CD4-positive, alpha-beta T cell treated with Interleukin-15 for 1 hour (primary cell): Measurements from ENCODE around the gene ADIPOQ.
"Not testable (repeated sequence)": the region's sequence is repeated elsewhere in the genome, so short reads cannot be mapped to it uniquely, and the experiment has no call there.

Source experiments
- DNase-seq: peaks from one replicate; pipeline ENCODE4 v3.0.0-alpha.2; 2020

The ADIPOQ gene

GRCh38 chr3:186826976-186827857 lies 15.3 kb upstream of the ADIPOQ start:
- peak; percentile 89 for DNase-seq

- DNase-seq, result no peak
Measured at GRCh38 chr3:186828340-186828739, 14.2 kb upstream of the ADIPOQ start.

- no peak for DNase-seq
Measured at GRCh38 chr3:186831798-186832197, 10.7 kb upstream of the ADIPOQ start.

DNA sequence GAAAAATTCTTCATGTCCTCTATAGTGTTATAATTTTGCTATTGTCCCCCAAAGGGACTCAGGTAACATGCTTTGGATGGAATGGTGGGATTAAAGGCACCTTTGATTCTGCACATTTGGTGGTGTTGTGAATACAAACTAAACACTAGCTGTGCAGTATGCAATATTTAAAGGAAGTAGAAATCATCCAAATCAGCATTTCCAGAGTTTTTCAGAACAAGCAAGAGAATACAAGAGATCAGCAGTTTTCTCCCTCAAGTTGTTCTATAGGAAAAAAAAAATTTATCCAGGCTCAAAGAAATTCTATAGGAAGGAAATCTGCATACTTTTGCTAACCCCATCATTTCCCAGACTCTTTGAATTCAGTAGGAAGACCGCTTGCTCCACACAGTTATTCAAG lies 10.2 kb upstream of the ADIPOQ start:
- DNase-seq, result no peak

DNA sequence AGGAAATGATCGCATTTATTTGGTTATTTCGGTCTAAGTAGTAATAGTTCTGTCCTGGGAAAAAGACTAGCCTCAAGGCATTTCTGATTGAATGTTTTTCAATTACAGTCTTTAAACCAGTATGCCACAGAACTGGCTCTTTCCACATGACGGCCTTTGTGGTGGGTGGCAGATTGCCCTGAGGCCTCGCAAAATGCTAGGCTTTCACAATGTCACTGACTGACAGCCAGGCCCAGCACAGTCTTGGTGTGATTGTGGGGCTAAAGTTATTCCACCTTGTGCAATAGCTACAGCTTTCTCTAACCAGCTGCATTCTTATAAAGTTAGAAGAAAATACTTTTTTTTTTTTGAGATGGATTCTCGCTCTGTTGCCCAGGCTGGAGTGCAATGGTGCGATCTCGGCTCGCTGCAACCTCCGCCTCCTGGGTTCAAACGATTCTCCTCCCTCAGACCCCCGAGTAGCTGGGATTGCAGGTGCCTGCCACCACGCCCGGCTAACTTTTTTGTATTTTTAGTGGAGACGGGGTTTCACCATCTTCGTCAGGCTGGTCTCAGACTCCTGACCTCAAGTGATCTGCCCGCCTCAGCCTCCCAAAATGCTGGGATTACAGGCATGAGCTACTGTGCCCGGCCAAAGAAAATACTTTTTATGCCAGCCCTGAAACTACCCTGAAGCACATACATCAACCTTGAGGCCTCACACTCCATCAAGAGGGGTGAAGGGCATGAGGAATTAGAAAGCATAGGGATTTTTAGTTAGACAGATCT lies 2.5 kb upstream of the ADIPOQ start:
- no peak for DNase-seq

DNA sequence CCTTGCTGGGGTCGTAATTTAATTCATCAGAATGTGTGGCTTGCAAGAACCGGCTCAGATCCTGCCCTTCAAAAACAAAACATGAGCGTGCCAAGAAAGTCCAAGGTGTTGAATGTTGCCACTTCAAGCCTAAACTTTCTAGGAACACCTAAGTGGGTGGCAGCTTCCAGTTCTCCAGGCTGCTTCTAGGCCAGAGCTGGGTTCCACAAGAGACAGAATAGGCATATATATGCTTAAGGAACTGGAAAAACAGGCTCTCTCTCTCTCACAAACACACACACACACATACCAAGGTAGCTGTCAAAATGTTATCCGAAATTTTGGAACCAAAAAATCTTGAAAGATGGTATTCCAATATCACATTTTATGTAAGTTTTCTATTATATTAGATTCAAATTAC lies 890 bp upstream of the ADIPOQ start:
- DNase-seq, result no peak

- no peak for DNase-seq
Measured at GRCh38 chr3:186843039-186843432, 526 bp downstream of the ADIPOQ start.

DNA sequence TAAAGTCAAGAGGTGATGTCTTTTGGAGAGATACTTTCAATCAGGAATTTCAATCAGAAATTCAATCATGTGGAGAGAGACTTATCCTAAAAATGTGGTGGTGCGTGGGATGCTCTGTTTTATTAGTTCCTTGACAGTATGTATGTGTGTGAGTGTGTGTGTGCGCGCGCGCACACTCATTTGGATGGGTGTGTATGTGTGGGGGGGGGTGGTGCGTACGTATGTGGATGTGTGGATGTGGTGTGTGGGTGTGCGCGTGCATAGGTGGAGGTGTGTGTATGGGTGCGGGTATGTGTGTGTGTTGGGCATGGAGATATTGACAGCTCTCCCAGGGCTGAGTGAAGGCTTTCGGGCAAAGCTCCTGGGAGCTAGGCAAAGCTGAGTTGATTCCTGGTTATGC lies 2.4 kb downstream of the ADIPOQ start:
- no peak for DNase-seq

- no peak for DNase-seq
Measured at GRCh38 chr3:186845756-186846155, 3.2 kb downstream of the ADIPOQ start.

DNA sequence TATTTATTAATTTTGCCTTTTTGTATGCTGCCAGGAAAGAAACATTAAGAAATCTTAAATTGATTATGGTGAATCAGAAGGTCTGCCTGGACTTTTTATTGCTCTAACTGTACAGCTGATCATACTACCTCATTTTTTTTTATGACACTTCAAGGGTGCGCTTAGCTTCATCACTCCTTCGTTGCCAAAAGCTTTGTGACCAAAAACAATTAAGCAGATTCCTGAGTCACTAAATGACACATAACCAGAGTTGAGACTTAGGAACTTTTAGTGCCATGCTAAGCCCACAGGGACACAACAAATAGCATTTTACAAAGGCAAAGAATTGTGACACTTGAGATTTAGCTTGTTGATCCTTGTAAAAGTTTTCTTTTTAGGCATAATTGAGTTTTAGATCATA lies 4.9 kb downstream of the ADIPOQ start:
- DNase-seq, result no peak

GRCh38 chr3:186849374-186849975 lies 7.0 kb downstream of the ADIPOQ start:
- no peak for DNase-seq

- DNase-seq, result not testable (repeated sequence)
Measured at GRCh38 chr3:186851835-186852234, 9.3 kb downstream of the ADIPOQ start.

DNA sequence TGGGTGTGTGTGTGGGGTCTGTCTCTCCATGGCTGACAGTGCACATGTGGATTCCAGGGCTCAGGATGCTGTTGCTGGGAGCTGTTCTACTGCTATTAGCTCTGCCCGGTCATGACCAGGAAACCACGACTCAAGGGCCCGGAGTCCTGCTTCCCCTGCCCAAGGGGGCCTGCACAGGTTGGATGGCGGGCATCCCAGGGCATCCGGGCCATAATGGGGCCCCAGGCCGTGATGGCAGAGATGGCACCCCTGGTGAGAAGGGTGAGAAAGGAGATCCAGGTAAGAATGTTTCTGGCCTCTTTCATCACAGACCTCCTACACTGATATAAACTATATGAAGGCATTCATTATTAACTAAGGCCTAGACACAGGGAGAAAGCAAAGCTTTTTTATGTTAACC lies 10.5 kb downstream of the ADIPOQ start:
- DNase-seq, result no peak

DNA sequence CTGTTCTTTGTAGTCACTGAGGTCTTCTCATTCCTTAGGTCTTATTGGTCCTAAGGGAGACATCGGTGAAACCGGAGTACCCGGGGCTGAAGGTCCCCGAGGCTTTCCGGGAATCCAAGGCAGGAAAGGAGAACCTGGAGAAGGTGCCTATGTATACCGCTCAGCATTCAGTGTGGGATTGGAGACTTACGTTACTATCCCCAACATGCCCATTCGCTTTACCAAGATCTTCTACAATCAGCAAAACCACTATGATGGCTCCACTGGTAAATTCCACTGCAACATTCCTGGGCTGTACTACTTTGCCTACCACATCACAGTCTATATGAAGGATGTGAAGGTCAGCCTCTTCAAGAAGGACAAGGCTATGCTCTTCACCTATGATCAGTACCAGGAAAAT lies 11.6 kb downstream of the ADIPOQ start:
- DNase-seq, result no peak

GRCh38 chr3:186854954-186855353 lies 12.4 kb downstream of the ADIPOQ start:
- no peak for DNase-seq

- DNase-seq, result no peak
Measured at GRCh38 chr3:186857743-186858142, 15.2 kb downstream of the ADIPOQ start.

- not testable (repeated sequence) for DNase-seq
Measured at GRCh38 chr3:186865215-186865853, 22.8 kb downstream of the ADIPOQ start.

DNA sequence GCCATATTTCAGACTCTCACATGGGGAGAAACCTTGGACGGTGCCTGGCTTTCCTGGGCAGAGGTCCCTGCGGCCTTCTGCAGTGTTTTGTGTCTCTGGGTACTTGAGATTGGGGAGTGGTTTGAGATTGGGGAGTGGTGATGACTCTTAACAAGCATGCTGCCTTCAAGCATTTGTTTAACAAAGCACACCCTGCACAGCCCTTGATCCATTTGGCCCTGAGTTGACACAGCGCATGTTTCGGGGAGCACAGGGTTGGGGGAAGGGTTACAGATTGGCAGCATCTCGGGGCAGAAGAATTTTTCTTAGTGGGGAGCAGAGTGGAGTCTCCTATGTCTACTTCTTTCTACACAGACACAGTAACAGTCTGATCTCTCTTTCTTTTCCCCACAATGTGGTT lies 23.6 kb downstream of the ADIPOQ start:
- not testable (repeated sequence) for DNase-seq

GRCh38 chr3:186869253-186870100 lies 27.0 kb downstream of the ADIPOQ start:
- DNase-seq, result no peak

DNA sequence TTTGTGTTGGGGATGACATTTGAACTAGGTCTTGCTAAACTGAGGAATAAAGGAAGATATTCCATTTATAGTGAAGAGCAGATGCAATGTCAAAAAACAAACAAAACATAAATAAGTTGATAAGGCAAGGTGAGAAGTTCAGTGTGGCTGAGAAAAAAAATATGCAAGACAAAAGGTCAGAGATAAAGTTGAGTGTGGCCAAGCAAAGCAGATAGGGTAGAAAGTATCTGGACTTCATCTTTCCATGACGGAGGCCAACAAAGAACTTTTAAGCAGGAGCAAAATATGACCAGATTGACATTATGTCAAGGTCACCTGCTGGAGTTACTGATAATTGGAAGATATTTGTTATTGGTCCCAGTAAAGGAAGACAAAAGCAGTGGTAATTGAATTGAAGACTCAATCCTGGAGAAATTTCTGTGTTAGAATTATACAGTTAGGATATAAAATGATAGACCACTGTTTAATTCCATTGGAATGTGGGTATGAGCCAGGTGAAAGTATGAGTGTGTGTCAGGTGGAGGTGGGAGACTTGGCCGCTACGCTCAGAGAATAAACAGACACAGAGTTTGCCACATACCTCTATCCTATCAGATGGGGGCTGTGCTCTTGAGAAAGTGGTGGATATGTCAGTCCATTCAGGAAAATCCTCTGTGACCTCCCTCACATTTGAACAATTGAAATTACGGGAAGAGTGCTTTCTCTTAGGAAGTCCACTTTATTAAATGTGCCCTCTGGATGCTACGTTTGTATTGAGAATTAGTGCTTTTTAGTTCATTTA lies 28.1 kb downstream of the ADIPOQ start:
- no peak for DNase-seq

DNA sequence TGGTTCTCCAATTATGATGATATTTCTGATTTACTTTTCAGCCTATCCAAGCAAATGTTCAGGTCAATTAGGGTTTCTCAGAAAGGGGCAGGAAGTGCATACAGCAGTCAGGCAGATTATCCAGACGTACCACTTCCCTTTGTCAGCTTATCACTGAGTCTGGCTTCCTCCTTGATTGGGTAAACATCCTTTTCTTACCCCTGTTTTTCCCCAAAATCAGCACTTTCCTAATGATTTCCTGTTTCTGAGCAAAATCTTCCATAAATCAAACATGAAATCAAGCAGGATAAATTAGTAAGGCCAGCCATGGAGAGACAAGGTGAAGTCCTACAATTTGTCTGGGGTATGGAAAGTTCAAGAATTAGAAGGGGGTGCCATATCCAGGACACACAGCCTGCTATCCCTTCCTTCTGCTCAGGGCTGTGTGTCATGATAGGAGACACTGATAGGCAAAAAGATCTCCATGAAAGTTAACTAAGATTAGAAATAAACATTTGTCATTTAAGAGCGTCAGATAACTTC lies 29.0 kb downstream of the ADIPOQ start:
- DNase-seq, result no peak
